Kidney (tissue), 14 donors: ENCODE data around the gene ACTR2. TPM values are rescaled to one million over a fixed set of nuclear protein-coding genes. Genes with fewer than 3 reads are reported as not detected.

Source experiments
- DNase-seq, 5 donors: peaks; one replicate each; pipeline ENCODE4 v3.0.0-alpha.2; 2013 to 2020
- FAIRE-seq: peaks from 2 replicates; lab custom pipeline; 2012; peaks lifted over from hg19 to GRCh38; lab: Jason Lieb, UNC
- H3K27ac ChIP-seq, 2 donors: one replicate each; pipeline ENCODE4 v1.7.0; 2013; ENCODE audit warnings: low read depth in 2 of 2, low read length in 2 of 2, inconsistent platforms in 1 of 2
- H3K27me3 ChIP-seq: one replicate; pipeline ENCODE4 v1.7.1; 2013; ENCODE audit warnings: low read length, inconsistent platforms; ENCODE audit not compliant: control insufficient read depth, insufficient read depth
- H3K36me3 ChIP-seq, 3 donors: one replicate each; pipeline versions ENCODE4 v1.7.0 to v1.7.1; 2013; ENCODE audit warnings: low read length in 3 of 3, control low read depth in 1 of 3, inconsistent platforms in 1 of 3; ENCODE audit not compliant: insufficient read depth in 3 of 3, control insufficient read depth in 2 of 3
- H3K4me1 ChIP-seq, 3 donors: one replicate each; pipeline versions ENCODE4 v1.7.0 to v1.7.1; 2013; ENCODE audit warnings: low read length in 3 of 3, inconsistent platforms in 1 of 3, low read depth in 1 of 3; ENCODE audit not compliant: control insufficient read depth in 2 of 3, insufficient read depth in 2 of 3
- H3K4me3 ChIP-seq, 3 donors: one replicate each; pipeline versions ENCODE4 v1.7.0 to v1.8.1; 2013; ENCODE audit warnings: low read length in 3 of 3, control low read depth in 1 of 3, inconsistent platforms in 1 of 3
- H3K9ac ChIP-seq, 3 donors: one replicate each; pipeline versions ENCODE4 v1.7.0 to v1.7.1; 2013; ENCODE audit warnings: low read length in 3 of 3, control low read depth in 1 of 3, inconsistent platforms in 1 of 3
- H3K9me3 ChIP-seq, 3 donors: one replicate each; pipeline versions ENCODE4 v1.7.0 to v1.7.1; 2013; ENCODE audit warnings: low read length in 3 of 3, control low read depth in 1 of 3, inconsistent platforms in 1 of 3; ENCODE audit not compliant: control insufficient read depth in 2 of 3, insufficient read depth in 1 of 3
- intact Hi-C: fragments of 100-400 bp; cut with DNase I; formaldehyde crosslinking; loops from one replicate; pipeline ENCODE4 v1.11.1; 2022
- polyA plus RNA-seq: library from polyadenylated mRNA; stranded (reverse); fragments of 350-450 nt; fragmentation: Illumina TruSeq; extraction: RNeasy Lipid Tissue Mini Kit (QIAGEN cat#74804); gene quantifications from one replicate; pipeline ENCODE4 v1.2.3, GENCODE V29; 2014; ENCODE audit warnings: low read depth, low replicate concordance; ENCODE audit not compliant: insufficient read depth
- total RNA-seq: library from RNA; stranded (reverse); fragmentation: NEBNext Ultra II Directional; extraction: Animal tissue kit (Norgen Biotek cat#: 25700); gene quantifications from one replicate; pipeline ENCODE4 v1.2.1, GENCODE V29; 2021
- TF ChIP-seq, protein P1 (sequence below): IDR thresholded peaks from 3 replicates; pipeline ENCODE4 v1.5.1; 2012; ENCODE audit warnings: mild to moderate bottlenecking, moderate library complexity, borderline replicate concordance; ENCODE audit not compliant: insufficient read depth; ENCODE audit errors: extremely low read depth
- donor health status: control.
- donor health status: control.
- donor health status: control.
- donor health status: control.
- donor health status: control.
- donor health status: DM: yes; HTN: yes; CAD: no.
- donor health status: Normal renal cell carcinoma (clear cell type).

The ACTR2 gene
- total and polyA plus RNA-seq, 2 donors from 2014 or later = 38.5 to 230 TPM

DNA sequence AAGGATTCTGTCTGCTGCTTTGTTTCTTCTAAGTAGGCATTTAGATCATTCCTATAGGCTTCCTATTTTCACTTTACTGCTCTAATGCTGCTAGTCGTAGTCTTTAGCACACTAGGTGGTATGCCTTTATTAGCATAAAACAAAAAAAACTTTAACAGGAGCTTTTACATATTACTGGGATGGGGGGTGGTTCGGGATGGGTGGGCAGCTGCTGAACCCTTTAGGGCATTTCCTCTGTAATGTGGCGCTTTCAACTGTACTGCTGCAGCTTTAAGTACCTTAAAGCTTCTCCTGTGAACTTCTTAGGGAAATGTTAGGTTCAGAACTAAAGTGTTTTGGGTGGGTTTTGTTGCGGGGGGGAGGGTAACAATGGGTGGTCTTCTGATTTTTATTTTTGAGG is 41.3 kb downstream of the ACTR2 start:
- Histone ChIP-seq H3K9me3 (no peaks in the 10 kb centered on the region), H3K4me1 (no peaks in the 10 kb centered on the region), H3K27me3 (no peaks in the 10 kb centered on the region), H3K4me3 (no peak overlapping the region), H3K27ac (no peak overlapping the region), H3K9ac (no peak overlapping the region), H3K36me3 (peaks cover 4 to 15% (median 4%) of the 10 kb centered on the region in 3 donors)
- FAIRE-seq (no peak), DNase-seq (peak in 3 of 5 donors; percentile 34 to 68 (median 62))
- TF ChIP-seq, protein P1, sequence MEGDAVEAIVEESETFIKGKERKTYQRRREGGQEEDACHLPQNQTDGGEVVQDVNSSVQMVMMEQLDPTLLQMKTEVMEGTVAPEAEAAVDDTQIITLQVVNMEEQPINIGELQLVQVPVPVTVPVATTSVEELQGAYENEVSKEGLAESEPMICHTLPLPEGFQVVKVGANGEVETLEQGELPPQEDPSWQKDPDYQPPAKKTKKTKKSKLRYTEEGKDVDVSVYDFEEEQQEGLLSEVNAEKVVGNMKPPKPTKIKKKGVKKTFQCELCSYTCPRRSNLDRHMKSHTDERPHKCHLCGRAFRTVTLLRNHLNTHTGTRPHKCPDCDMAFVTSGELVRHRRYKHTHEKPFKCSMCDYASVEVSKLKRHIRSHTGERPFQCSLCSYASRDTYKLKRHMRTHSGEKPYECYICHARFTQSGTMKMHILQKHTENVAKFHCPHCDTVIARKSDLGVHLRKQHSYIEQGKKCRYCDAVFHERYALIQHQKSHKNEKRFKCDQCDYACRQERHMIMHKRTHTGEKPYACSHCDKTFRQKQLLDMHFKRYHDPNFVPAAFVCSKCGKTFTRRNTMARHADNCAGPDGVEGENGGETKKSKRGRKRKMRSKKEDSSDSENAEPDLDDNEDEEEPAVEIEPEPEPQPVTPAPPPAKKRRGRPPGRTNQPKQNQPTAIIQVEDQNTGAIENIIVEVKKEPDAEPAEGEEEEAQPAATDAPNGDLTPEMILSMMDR = no peak
- intact Hi-C loops = loop anchor here (5.0 to 10.0 kb wide), 2 partner anchors 166 to 283 kb away; partner anchors contain the start of gene SPRED2

DNA sequence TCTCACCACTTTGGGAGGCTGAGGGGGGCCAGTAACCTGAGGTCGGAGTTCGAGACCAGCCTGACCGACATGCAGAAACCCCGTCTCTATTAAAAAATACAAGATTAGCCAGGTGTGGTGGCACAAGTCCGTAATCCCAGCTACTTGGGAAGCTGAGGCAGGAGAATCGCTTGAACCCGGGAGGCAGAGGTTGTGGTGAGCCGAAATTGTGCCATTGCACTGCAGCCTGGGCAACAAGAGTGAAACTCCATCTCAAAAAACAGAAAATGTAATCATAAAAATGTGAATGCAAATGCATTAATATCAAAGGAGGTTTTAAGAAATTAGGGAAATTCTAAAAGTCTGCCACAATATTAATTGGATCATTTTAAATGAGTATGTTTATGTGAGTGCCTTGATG is 45.7 kb downstream of the ACTR2 start:
- TF ChIP-seq, protein P1 = no peak
- FAIRE-seq (no peak), DNase-seq (no peak)
- no peak overlapping the region for H3K4me3 ChIP-seq
- no peaks in the 10 kb centered on the region for H3K9me3 ChIP-seq
- H3K36me3 ChIP-seq = peaks cover 0 to 5% (median 0%) of the 10 kb centered on the region in 3 donors
- no peaks in the 10 kb centered on the region for H3K27me3 ChIP-seq
- peaks cover 0 to 2% (median 0%) of the 10 kb centered on the region in 3 donors for H3K4me1 ChIP-seq
- intact Hi-C loops = no loop called here
- no peak overlapping the region for H3K9ac ChIP-seq
- H3K27ac ChIP-seq = no peak overlapping the region

DNA sequence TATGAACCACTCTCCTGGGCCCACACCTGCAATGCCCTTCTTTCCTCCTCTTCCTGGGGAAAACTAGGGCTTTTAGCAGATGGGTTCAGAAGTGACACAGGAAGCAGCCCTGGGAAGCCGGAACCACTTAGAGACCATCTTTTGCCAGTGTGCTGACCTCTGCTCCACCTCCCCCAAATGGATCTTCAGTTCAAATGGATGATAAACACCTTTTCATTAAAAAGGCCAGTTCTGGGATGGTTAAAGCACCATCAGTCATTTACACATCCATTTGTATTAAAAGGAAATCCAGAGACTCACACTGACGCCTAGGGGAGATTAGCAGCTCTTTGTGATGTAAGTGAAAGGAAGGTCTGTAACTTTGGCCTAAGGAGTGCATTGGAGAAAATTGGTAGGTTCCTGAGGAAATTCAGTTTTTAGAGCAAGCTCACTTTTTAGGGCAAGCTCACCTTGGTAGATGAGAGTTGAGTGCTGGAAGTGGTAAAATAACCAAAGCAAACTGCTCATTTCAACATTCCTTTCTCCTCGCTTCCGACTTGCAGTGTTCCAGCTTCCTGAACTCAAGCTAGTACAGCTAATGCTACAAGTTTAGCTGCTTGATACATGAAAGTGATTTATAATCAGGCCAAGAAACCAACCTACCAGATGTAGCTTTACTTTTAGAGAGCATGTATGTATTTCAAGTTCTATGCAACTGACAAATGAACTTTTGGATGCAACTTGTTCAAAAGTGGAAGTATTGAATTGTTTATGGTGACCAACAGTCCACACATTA is 47.7 kb downstream of the ACTR2 start:
- TF ChIP-seq, protein P1 = no peak
- intact Hi-C loops = no loop called here
- Histone ChIP-seq H3K9me3 (no peaks in the 10 kb centered on the region), H3K9ac (no peak overlapping the region), H3K27me3 (no peaks in the 10 kb centered on the region), H3K27ac (no peak overlapping the region), H3K4me3 (no peak overlapping the region), H3K4me1 (peaks cover 0 to 2% (median 2%) of the 10 kb centered on the region in 3 donors), H3K36me3 (no peaks in the 10 kb centered on the region)
- FAIRE-seq = no peak
- DNase-seq = peak in 2 of 5 donors; percentile 58 to 78
